Measurements from ENCODE around the gene NHLRC1. TPM values are rescaled to one million over a fixed set of nuclear protein-coding genes. Genes with fewer than 3 reads are reported as not detected.
A peak's percentile ranks its signal among the peaks of the same experiment; 100 is the strongest.

Gene NHLRC1
- total and polyA plus RNA-seq, 9 of the 15 experiments (the other 6 are each of a cell fraction or from before 2014, with no cell fraction given): not detected

GRCh38 chr6:18154507-18155149 lies 32.2 kb upstream of the NHLRC1 start, which contains the start of gene TPMT (continued):
- no peak for TF ChIP-seq TFE3 (CRISPR knock-in tag; IDR thresholded peaks at IDR 0.05)
- peak; percentile 35; the same call in 1 of the 2 replicates for TF ChIP-seq ARID1B (IDR thresholded peaks at IDR 0.05)
- no peak for TF ChIP-seq ZNF512 (tag; IDR thresholded peaks at IDR 0.05)
- TF ChIP-seq MEF2A (IDR thresholded peaks at IDR 0.05; ENCODE audit: control insufficient read depth, low read depth, low read length): no peak
- no peak for TF ChIP-seq HDAC8 (tag; IDR thresholded peaks at IDR 0.05)
- no peak for TF ChIP-seq U2AF1 (optimal IDR thresholded peaks at IDR 0.05; ENCODE audit: low read depth, low read length)
- peak; percentile 90; the same call in 1 of the 2 replicates for TF ChIP-seq TRIM25 (IDR thresholded peaks at IDR 0.05; ENCODE audit: borderline replicate concordance)
- TF ChIP-seq, protein P1, sequence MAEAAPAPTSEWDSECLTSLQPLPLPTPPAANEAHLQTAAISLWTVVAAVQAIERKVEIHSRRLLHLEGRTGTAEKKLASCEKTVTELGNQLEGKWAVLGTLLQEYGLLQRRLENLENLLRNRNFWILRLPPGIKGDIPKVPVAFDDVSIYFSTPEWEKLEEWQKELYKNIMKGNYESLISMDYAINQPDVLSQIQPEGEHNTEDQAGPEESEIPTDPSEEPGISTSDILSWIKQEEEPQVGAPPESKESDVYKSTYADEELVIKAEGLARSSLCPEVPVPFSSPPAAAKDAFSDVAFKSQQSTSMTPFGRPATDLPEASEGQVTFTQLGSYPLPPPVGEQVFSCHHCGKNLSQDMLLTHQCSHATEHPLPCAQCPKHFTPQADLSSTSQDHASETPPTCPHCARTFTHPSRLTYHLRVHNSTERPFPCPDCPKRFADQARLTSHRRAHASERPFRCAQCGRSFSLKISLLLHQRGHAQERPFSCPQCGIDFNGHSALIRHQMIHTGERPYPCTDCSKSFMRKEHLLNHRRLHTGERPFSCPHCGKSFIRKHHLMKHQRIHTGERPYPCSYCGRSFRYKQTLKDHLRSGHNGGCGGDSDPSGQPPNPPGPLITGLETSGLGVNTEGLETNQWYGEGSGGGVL (CRISPR knock-in tag; IDR thresholded peaks at IDR 0.05): no peak
- peak; percentile 85 for TF ChIP-seq SMARCA4 (IDR thresholded peaks at IDR 0.05)
- no peak for TF ChIP-seq MCM3 (IDR thresholded peaks at IDR 0.05)
- no peak for TF ChIP-seq E2F3 (CRISPR knock-in tag; IDR thresholded peaks at IDR 0.05)
- TF ChIP-seq, protein P2, sequence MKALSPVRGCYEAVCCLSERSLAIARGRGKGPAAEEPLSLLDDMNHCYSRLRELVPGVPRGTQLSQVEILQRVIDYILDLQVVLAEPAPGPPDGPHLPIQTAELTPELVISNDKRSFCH (CRISPR knock-in tag; IDR thresholded peaks at IDR 0.05): no peak
- TF ChIP-seq, protein P2 (tag; IDR thresholded peaks at IDR 0.05): no peak
- peak; percentile 54 for TF ChIP-seq KDM5B (IDR thresholded peaks at IDR 0.05; ENCODE audit: insufficient replicate concordance, low read depth, low read length)
- TF ChIP-seq NFE2 (IDR thresholded peaks at IDR 0.05; ENCODE audit: low read depth): no peak
- TF ChIP-seq STAT5A (IDR thresholded peaks at IDR 0.05; ENCODE audit: borderline replicate concordance, low read length): no peak
- TF ChIP-seq PML (IDR thresholded peaks at IDR 0.05; ENCODE audit: low read length): 0 out of 2 replicates have a peak, but pooled peaks have one; percentile 42

Data from K562 (cell line).